ENCODE data around the gene GALK1. TPM values are rescaled to one million over a fixed set of nuclear protein-coding genes. Genes with fewer than 3 reads are reported as not detected.

Gene GALK1
- total and polyA plus RNA-seq, 9 of the 15 experiments (the other 6 are each of a cell fraction or from before 2014, with no cell fraction given) = 0.45 to 51.6 (median 17.4) TPM

DNA sequence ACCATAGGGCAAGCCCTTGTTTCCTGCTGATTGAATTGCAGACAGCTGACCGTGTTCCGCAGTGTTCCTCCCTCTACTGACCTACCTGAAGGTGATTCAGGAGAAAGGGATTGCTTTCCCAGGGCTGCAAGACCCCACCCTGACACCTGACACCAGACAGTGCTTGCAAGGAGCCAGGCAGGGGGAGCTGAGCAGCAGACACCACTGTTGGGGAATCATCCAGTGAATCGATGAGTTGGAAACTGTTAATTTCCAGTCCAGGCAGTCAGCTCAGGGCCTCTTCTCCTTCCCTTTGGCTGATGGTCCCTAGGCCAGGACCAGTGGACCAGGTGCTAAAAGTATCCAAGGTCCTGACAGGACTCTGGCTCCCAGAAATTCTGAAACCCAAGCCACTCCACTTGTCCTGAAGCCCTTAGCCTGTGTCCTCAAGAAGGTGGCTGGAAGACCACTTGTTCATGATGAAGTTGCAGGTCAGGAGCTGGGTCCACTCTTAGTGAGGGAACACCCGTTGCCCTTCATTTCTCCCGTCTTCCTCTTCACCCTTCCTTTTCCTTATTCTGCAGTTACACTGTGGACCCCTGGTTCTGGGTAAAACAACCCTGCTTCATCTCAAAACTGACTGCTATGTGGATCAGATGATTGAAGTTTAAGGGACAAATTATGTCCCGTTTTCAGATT lies 10.1 kb upstream of the GALK1 start (continued):
- peak; percentile 22; the same call in 1 of the 2 replicates for TF ChIP-seq ZSCAN32 (CRISPR knock-in tag; IDR thresholded peaks at IDR 0.05)
- no peak for TF ChIP-seq JUNB (CRISPR knock-in tag; conservative IDR thresholded peaks at IDR 0.05)
- TF ChIP-seq, protein P1, sequence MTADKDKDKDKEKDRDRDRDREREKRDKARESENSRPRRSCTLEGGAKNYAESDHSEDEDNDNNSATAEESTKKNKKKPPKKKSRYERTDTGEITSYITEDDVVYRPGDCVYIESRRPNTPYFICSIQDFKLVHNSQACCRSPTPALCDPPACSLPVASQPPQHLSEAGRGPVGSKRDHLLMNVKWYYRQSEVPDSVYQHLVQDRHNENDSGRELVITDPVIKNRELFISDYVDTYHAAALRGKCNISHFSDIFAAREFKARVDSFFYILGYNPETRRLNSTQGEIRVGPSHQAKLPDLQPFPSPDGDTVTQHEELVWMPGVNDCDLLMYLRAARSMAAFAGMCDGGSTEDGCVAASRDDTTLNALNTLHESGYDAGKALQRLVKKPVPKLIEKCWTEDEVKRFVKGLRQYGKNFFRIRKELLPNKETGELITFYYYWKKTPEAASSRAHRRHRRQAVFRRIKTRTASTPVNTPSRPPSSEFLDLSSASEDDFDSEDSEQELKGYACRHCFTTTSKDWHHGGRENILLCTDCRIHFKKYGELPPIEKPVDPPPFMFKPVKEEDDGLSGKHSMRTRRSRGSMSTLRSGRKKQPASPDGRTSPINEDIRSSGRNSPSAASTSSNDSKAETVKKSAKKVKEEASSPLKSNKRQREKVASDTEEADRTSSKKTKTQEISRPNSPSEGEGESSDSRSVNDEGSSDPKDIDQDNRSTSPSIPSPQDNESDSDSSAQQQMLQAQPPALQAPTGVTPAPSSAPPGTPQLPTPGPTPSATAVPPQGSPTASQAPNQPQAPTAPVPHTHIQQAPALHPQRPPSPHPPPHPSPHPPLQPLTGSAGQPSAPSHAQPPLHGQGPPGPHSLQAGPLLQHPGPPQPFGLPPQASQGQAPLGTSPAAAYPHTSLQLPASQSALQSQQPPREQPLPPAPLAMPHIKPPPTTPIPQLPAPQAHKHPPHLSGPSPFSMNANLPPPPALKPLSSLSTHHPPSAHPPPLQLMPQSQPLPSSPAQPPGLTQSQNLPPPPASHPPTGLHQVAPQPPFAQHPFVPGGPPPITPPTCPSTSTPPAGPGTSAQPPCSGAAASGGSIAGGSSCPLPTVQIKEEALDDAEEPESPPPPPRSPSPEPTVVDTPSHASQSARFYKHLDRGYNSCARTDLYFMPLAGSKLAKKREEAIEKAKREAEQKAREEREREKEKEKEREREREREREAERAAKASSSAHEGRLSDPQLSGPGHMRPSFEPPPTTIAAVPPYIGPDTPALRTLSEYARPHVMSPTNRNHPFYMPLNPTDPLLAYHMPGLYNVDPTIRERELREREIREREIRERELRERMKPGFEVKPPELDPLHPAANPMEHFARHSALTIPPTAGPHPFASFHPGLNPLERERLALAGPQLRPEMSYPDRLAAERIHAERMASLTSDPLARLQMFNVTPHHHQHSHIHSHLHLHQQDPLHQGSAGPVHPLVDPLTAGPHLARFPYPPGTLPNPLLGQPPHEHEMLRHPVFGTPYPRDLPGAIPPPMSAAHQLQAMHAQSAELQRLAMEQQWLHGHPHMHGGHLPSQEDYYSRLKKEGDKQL (CRISPR knock-in tag; IDR thresholded peaks at IDR 0.05; ENCODE audit: borderline replicate concordance) = 0 out of 2 replicates have a peak, but pooled peaks have one; percentile 93
- TF ChIP-seq GABPB2 (CRISPR knock-in tag; conservative IDR thresholded peaks at IDR 0.05) = peak; percentile 74
- TF ChIP-seq STAT5A (IDR thresholded peaks at IDR 0.05; ENCODE audit: borderline replicate concordance, low read length) = no peak
- peak; percentile 89 for TF ChIP-seq SP1 (CRISPR knock-in tag; IDR thresholded peaks at IDR 0.05)
- no peak for TF ChIP-seq YBX1 (IDR thresholded peaks at IDR 0.05)
- TF ChIP-seq, protein P2, sequence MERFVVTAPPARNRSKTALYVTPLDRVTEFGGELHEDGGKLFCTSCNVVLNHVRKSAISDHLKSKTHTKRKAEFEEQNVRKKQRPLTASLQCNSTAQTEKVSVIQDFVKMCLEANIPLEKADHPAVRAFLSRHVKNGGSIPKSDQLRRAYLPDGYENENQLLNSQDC (CRISPR knock-in tag; IDR thresholded peaks at IDR 0.05) = peak; percentile 38; the same call in 1 of the 2 replicates
- TF ChIP-seq SRSF3 (IDR thresholded peaks at IDR 0.05; ENCODE audit: insufficient read depth, low read length) = no peak
- TF ChIP-seq POLR2G (IDR thresholded peaks at IDR 0.05; ENCODE audit: low read depth, low read length) = peak; percentile 74
- TF ChIP-seq RBFOX2 (IDR thresholded peaks at IDR 0.05; ENCODE audit: low read depth, low read length) = peak; percentile 35; the same call in 1 of the 2 replicates
- TF ChIP-seq, protein P3, sequence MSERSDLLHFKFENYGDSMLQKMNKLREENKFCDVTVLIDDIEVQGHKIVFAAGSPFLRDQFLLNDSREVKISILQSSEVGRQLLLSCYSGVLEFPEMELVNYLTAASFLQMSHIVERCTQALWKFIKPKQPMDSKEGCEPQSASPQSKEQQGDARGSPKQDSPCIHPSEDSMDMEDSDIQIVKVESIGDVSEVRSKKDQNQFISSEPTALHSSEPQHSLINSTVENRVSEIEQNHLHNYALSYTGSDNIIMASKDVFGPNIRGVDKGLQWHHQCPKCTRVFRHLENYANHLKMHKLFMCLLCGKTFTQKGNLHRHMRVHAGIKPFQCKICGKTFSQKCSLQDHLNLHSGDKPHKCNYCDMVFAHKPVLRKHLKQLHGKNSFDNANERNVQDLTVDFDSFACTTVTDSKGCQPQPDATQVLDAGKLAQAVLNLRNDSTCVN (CRISPR knock-in tag; IDR thresholded peaks at IDR 0.05) = peak; percentile 10; the same call in 1 of the 2 replicates
- no peak for TF ChIP-seq BACH1 (tag; IDR thresholded peaks at IDR 0.05)
- TF ChIP-seq ESRRB (CRISPR knock-in tag; IDR thresholded peaks at IDR 0.05; ENCODE audit: borderline replicate concordance) = no peak; the same call in 1 of the 2 replicates
- TF ChIP-seq SIN3B (IDR thresholded peaks at IDR 0.05; ENCODE audit: low read depth) = peak; percentile 14; the same call in 1 of the 2 replicates
- no peak for TF ChIP-seq ERF (CRISPR knock-in tag; IDR thresholded peaks at IDR 0.05)
- peak; percentile 79 for TF ChIP-seq SNRNP70 (optimal IDR thresholded peaks at IDR 0.05; ENCODE audit: low read depth, low read length)
- TF ChIP-seq ZNF274 (IDR thresholded peaks at IDR 0.05; ENCODE audit: borderline replicate concordance, low read depth, low read length) = no peak
- TF ChIP-seq POLR2AphosphoS5 (IDR thresholded peaks at IDR 0.05; ENCODE audit: control insufficient read depth, insufficient read depth, low read depth, low read length) = peak; percentile 35; the same call in 1 of the 2 replicates
- TF ChIP-seq FOXM1 (IDR thresholded peaks at IDR 0.05; ENCODE audit: low read depth) = no peak
- peak; percentile 37; the same call in 1 of the 2 replicates for TF ChIP-seq FOXM1 (CRISPR knock-in tag; IDR thresholded peaks at IDR 0.05; ENCODE audit: low read depth)
- no peak for TF ChIP-seq HDAC8 (tag; IDR thresholded peaks at IDR 0.05)

Measured in K562 (cell line).